Lower lobe of right lung (tissue), 2 donors: Measurements from ENCODE around the gene TMEM164. TPM values are rescaled to one million over a fixed set of nuclear protein-coding genes. Genes with fewer than 3 reads are reported as not detected.

Experiments
- ATAC-seq, 2 donors: fragments of 200-7000 bp; cut with Tn5 transposase; one replicate each; pipeline ENCODE4 v1.9.1; 2020 to 2022; ENCODE audit warnings: mild to moderate bottlenecking in 2 of 2, moderate library complexity in 2 of 2
- DNase-seq: peaks from one replicate; pipeline ENCODE4 v3.0.0-alpha.2; 2020
- H3K27ac ChIP-seq: fragments of 200-600 bp; one replicate; pipeline ENCODE4 v1.8.0; 2022
- H3K27me3 ChIP-seq: fragments of 200-600 bp; one replicate; pipeline ENCODE4 v1.8.0; 2022; ENCODE audit warnings: low read depth
- H3K36me3 ChIP-seq: fragments of 200-600 bp; one replicate; pipeline ENCODE4 v1.8.0; 2022; ENCODE audit warnings: mild to moderate bottlenecking
- H3K4me1 ChIP-seq: fragments of 200-600 bp; one replicate; pipeline ENCODE4 v1.8.0; 2022
- H3K4me3 ChIP-seq: fragments of 200-600 bp; one replicate; pipeline ENCODE4 v1.8.0; 2022; ENCODE audit warnings: mild to moderate bottlenecking
- H3K9me3 ChIP-seq: fragments of 200-600 bp; one replicate; pipeline ENCODE4 v1.8.0; 2022
- CTCF ChIP-seq: fragments of 200-600 bp; IDR thresholded peaks from one replicate; pipeline ENCODE4 v1.8.0; 2022; ENCODE audit warnings: antibody characterized with exemption, mild to moderate bottlenecking
- intact Hi-C: fragments of 100-400 bp; cut with DNase I; formaldehyde crosslinking; loops from one replicate; pipeline ENCODE4 v1.11.0; 2022
- total RNA-seq: library from RNA; stranded (reverse); fragmentation: NEBNext Ultra II Directional; extraction: Animal tissue kit (Norgen Biotek cat#: 25700); gene quantifications from one replicate; pipeline ENCODE4 v1.2.1, GENCODE V29; 2021
- donor health status: DM: no; HTN: yes; CAD: no; lungs with severe emphysema.

The TMEM164 gene
- total RNA-seq, 1 donor from 2014 or later = 66.4 TPM

GRCh38 chrX:110175696-110176095, 172.8 kb downstream of the TMEM164 start:
- DNase-seq = no peak
- Histone ChIP-seq H3K4me1 (no peaks in the 10 kb centered on the region), H3K36me3 (no peaks in the 10 kb centered on the region), H3K27me3 (no peaks in the 10 kb centered on the region), H3K9me3 (no peaks in the 10 kb centered on the region), H3K27ac (no peak overlapping the region), H3K4me3 (no peak overlapping the region)
- no peak for TF ChIP-seq CTCF
- intact Hi-C loops = no loop called here
- no peak for ATAC-seq

- no peak for DNase-seq
- intact Hi-C loops = no loop called here
- no peaks in the 10 kb centered on the region for H3K36me3 ChIP-seq
- H3K9me3 ChIP-seq = no peaks in the 10 kb centered on the region
- H3K27me3 ChIP-seq = no peaks in the 10 kb centered on the region
- no peak for ATAC-seq
- no peak overlapping the region for H3K4me3 ChIP-seq
- H3K27ac ChIP-seq = no peak overlapping the region
- H3K4me1 ChIP-seq = no peaks in the 10 kb centered on the region
- TF ChIP-seq CTCF = no peak
These were observed 175.4 kb downstream of the TMEM164 start for GRCh38 chrX:110178179-110178865.

GRCh38 chrX:110180176-110180927, 177.4 kb downstream of the TMEM164 start:
- intact Hi-C loops = no loop called here
- no peak for TF ChIP-seq CTCF
- Histone ChIP-seq H3K27ac (no peak overlapping the region), H3K27me3 (no peaks in the 10 kb centered on the region), H3K4me3 (no peak overlapping the region), H3K4me1 (no peaks in the 10 kb centered on the region), H3K9me3 (no peaks in the 10 kb centered on the region), H3K36me3 (no peaks in the 10 kb centered on the region)
- DNase-seq (no peak), ATAC-seq (peak in 1 of 2 donors; percentile 23)

GRCh38 chrX:110180928-110181310, 178.0 kb downstream of the TMEM164 start:
- no peak for TF ChIP-seq CTCF

GRCh38 chrX:110181459-110182137, 178.7 kb downstream of the TMEM164 start:
- no peak for ATAC-seq
- no peak overlapping the region for H3K27ac ChIP-seq
- TF ChIP-seq CTCF = no peak
- no peaks in the 10 kb centered on the region for H3K27me3 ChIP-seq
- no peaks in the 10 kb centered on the region for H3K9me3 ChIP-seq
- H3K4me1 ChIP-seq = no peaks in the 10 kb centered on the region
- intact Hi-C loops = no loop called here
- H3K36me3 ChIP-seq = no peaks in the 10 kb centered on the region
- no peak overlapping the region for H3K4me3 ChIP-seq
- no peak for DNase-seq

More at GRCh38 chrX:110180928-110181310, 178.0 kb downstream of the TMEM164 start:
- Histone ChIP-seq H3K27me3 (no peaks in the 10 kb centered on the region), H3K36me3 (no peaks in the 10 kb centered on the region), H3K4me3 (no peak overlapping the region), H3K9me3 (no peaks in the 10 kb centered on the region), H3K4me1 (no peaks in the 10 kb centered on the region), H3K27ac (no peak overlapping the region)
- no peak for ATAC-seq
- DNase-seq = no peak
- intact Hi-C loops = no loop called here
